ENCODE results near the gene MYH9.

MYH9 gene

GRCh38 chr22:36234213-36234612, 153.6 kb downstream of the MYH9 start:
- TF ChIP-seq, protein P1, sequence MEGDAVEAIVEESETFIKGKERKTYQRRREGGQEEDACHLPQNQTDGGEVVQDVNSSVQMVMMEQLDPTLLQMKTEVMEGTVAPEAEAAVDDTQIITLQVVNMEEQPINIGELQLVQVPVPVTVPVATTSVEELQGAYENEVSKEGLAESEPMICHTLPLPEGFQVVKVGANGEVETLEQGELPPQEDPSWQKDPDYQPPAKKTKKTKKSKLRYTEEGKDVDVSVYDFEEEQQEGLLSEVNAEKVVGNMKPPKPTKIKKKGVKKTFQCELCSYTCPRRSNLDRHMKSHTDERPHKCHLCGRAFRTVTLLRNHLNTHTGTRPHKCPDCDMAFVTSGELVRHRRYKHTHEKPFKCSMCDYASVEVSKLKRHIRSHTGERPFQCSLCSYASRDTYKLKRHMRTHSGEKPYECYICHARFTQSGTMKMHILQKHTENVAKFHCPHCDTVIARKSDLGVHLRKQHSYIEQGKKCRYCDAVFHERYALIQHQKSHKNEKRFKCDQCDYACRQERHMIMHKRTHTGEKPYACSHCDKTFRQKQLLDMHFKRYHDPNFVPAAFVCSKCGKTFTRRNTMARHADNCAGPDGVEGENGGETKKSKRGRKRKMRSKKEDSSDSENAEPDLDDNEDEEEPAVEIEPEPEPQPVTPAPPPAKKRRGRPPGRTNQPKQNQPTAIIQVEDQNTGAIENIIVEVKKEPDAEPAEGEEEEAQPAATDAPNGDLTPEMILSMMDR (IDR thresholded peaks at IDR 0.05; ENCODE audit: low read depth, low read length): no peak
- DNase-seq (ENCODE audit: extremely low read depth, low read depth): no peak

- TF ChIP-seq, protein P1 (IDR thresholded peaks at IDR 0.05; ENCODE audit: low read depth, low read length): no peak
- no peak for DNase-seq (ENCODE audit: extremely low read depth, low read depth)
These were observed 154.0 kb downstream of the MYH9 start for GRCh38 chr22:36233796-36234195.

GRCh38 chr22:36232715-36233401, 154.9 kb downstream of the MYH9 start:
- TF ChIP-seq, protein P1 (IDR thresholded peaks at IDR 0.05; ENCODE audit: low read depth, low read length): no peak
- DNase-seq (ENCODE audit: extremely low read depth, low read depth): no peak
